GM19035 (cell line): Measurements from ENCODE around the gene LIME1.

Experiments used
- ATAC-seq: cut with Tn5 transposase; IDR thresholded peaks from one replicate; pipeline ENCODE4 v1.9.1; 2021; ENCODE audit not compliant: unreplicated experiment

The LIME1 gene

GRCh38 chr20:63748934-63749270 lies 12.4 kb downstream of the LIME1 start:
- ATAC-seq: no peak

- ATAC-seq: no peak
Observed at GRCh38 chr20:63749597-63750508, 13.4 kb downstream of the LIME1 start.

GRCh38 chr20:63750807-63751470 lies 14.5 kb downstream of the LIME1 start:
- ATAC-seq: no peak

GRCh38 chr20:63751471-63752271 lies 15.2 kb downstream of the LIME1 start:
- no peak for ATAC-seq

GRCh38 chr20:63752411-63753101 lies 16.1 kb downstream of the LIME1 start:
- no peak for ATAC-seq

DNA sequence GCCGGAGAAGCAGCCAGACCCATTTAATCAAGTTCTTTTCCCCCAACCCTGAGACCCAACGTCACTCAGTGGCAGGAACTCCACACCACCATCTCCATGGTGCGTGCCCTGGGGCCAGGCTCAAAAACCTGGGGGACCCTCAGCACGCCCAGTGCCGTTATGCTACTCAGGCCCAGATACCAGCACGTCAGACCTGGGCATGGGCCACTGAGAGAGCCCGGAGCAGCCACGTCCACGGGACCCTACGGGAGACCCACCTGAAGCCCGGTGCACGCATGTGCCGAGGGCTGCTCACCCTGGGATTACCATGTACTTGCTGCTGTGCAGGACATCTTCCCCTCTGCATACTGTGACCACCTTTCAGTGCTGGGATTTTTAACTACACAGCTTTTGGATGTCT lies 16.9 kb downstream of the LIME1 start:
- no peak for ATAC-seq

- ATAC-seq: no peak
Observed at GRCh38 chr20:63754008-63754407, 17.5 kb downstream of the LIME1 start.

DNA sequence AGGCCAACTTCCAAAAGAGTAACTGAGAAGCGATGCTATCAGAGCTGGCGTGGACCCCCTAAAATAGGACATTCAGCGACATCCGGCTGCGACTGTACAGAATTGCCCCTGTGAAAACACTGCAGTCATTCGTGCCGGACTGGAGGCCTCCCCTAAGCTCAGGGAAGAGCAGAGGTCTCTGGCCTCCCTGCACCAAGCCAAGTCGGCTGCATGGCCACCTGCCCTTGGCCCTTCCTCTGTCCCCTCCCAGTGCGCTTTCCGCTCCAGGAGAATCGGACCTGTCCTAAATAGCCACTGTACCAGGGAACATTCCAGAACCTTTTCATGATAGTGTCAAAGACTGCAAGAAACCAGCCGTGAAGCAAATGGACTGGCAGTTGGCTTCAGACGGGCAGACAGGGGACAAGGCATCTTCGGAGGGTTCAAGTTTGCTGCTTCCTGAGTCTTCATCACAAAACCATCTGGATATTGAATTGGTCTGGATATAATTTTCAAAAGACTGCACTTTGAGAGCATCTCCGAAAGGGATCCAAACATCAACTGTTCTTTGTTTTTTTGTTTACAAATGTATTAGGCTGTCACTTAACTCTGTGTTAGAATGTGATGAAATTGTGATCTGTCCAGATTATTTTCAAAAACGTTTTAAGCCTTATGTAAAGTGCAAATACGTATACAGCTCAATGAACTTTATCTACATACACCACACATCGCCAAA lies 19.6 kb downstream of the LIME1 start:
- no peak for ATAC-seq

GRCh38 chr20:63756648-63756991 lies 20.2 kb downstream of the LIME1 start:
- ATAC-seq: no peak

DNA sequence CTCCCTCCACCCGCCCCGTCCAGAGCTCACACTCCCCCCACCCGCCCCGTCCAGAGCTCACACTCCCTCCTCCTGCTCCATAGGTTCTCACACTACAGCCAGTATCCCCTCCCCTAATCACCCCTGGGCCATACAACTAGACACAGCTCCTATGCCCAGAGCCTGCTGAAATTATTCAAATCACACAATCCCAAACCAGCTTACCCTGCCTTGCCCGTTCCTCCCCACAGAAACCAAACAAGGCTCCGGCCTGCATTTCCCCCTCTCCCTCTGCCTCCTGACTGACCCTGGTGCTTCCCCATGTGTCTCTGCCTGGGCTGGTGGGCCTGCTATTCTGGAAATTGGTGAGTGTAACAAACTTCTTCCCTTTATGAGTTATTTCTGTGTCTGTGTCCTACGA lies 21.7 kb downstream of the LIME1 start:
- no peak for ATAC-seq

DNA sequence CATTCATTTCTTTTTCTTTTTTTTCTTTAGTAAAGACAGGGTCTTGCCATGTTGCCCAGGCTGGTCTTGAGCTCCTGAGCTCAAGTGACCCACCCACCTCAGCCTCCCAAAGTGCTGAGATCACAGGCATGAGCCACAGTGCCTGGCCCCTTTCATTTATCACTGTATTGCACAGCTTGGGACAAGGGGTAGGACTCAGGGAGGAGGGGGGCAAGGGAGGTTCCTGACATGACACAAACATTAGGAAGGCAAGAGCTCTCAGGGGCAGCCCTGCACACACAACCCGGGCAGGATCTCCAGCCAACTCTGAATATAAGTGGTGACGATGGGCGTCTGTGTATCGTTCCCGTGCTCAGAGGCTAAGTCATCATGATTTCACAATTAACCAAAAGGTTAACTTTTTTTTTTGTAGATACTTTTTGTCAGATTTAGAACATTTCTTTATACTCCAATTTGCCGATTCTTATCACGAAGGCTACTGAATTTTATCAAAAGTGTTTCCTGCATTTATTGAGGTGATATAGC lies 23.0 kb downstream of the LIME1 start:
- no peak for ATAC-seq

DNA sequence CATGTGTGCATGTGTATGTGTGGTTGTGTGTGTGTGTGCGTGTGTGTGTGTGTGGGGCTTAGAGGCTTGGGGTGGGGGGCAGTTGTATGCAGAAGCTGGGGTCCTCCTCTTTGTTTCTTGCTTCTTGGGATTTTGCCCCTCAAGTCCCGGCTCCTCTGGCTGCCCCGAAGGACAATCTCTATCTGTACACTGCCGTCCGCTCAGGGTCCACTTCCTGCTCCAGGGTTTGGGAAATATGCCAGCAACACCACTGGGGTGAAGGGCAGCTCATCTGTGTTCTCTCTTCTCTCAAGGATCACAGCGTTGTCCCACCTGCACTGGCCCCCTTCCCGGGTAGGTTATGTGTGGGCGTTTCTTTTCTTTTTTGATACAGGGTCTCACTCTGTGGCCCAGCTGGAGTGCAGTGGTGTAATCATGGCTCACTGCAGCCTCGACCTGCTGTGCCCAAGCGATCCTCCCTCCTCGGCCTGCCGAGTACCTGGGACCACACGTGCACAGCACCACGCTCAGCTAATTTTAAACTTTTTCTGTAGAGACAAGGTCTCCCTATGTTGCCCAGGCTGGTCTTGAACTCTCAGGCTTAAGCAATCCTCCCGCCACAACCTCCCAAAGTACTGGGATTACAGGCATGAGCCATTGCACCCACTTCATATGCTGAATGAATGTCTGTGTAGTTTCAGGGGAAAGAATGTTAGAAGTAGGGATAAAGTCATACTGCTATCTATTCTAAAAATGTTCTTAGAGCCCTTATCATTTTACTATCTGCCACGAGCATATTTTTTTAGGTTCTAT lies 28.8 kb downstream of the LIME1 start:
- ATAC-seq: no peak

- ATAC-seq: no peak
Observed at GRCh38 chr20:63765902-63766301, 29.4 kb downstream of the LIME1 start.

- ATAC-seq: no peak
Observed at GRCh38 chr20:63766695-63767426, 30.4 kb downstream of the LIME1 start.

DNA sequence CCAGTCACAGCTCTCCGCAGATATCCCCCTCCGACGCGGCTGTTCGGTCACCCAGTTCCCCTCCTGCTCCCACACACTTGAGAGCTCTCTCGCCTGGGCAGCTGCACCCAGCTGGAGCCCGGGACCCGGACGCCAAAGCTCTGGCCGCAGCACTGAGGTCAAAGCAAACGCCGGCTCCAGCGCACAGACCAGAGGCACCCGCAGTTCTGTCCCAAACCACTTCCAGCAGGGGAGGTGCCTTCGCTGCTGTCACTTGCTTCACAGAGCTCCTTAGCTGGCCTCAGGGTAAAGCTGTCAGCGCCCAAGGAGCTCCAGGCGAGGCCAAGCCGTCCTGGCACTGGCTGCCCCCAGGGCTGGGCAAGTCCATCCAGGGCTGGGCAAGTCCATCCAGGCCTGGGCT lies 31.0 kb downstream of the LIME1 start:
- no peak for ATAC-seq

- ATAC-seq: no peak
Observed at GRCh38 chr20:63767886-63768285, 31.4 kb downstream of the LIME1 start.

DNA sequence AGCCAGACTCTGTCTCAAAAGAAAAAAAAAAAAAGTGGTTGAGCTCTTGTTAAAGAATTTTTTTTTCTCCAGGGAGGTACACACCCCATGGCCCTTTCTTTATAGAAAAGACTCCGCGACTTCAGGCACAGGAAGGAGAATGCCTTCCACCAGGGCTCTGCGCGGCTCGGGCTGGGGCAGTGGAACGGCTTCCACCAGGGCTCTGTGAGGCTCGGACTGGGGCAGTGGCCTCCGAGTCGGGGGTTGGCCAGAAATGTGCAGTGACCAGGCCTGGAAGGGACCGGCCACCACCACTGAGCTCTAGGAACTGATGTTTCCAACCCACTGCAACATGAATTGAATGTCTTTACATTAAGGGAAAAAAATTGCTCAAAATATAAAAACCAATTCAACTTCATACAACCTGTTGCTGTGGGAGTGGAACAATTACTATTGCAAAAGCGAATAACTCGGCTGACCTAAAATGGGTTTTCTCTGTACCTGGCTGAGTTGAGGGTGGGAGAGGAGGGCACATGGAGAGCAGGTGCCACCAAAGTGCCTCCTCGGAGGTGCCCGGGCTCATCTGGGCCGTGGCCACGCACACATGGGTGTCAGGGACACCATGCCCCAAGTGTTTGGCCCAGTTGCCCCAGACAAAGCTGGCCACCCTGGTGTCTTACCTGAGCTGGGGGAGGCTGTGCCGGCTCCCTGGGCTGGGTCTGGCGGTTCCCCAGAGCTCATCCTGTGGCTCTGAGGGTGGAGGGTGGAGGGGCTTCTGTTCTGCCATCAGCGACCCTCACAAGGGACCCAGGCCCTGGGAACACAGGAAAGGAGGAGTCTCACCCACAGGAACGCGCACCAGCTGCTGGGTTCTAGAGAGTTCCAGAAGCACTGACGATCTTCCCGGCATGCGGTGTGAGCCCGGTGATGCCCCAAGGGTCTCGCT lies 32.4 kb downstream of the LIME1 start:
- ATAC-seq: no peak
